Transverse colon (tissue), 3 donors: ENCODE measurements around the gene UNC93A.

Experiments used
- CTCF ChIP-seq, 5 experiments: fragments of 200-600 bp in 3 of 5; fragments of 450-650 bp in 2 of 5; sonication (generic) in 3 of 5; IDR thresholded peaks; 1 replicate in 2 of 5; 2 replicates in 3 of 5; pipeline ENCODE4 v1.5.1; 2016 to 2017; ENCODE audit warnings: antibody characterized with exemption in 5 of 5, inconsistent platforms in 3 of 5, mild to moderate bottlenecking in 2 of 5, moderate library complexity in 1 of 5
- EP300 ChIP-seq: sonication (generic); formaldehyde crosslinking; IDR thresholded peaks from one replicate; pipeline ENCODE4 v1.6.1; 2017; ENCODE audit warnings: antibody characterized with exemption, low read depth
- POLR2A ChIP-seq: fragments of 450-650 bp; IDR thresholded peaks from one replicate; pipeline ENCODE4 v1.6.1; 2016; ENCODE audit warnings: antibody characterized with exemption, mild to moderate bottlenecking, moderate library complexity

GRCh38 chr6:167268683-167269280, 22.3 kb upstream of the UNC93A start:
- TF ChIP-seq CTCF (IDR thresholded peaks at IDR 0.05), result no peak
- no peak for TF ChIP-seq POLR2A
- no peak for TF ChIP-seq EP300
